ENCODE results near the gene SETD3. TPM values are rescaled to one million over a fixed set of nuclear protein-coding genes. Genes with fewer than 3 reads are reported as not detected.

Gene SETD3
- polyA plus RNA-seq, 1 donor from 2014 or later = 27.8 TPM

DNA sequence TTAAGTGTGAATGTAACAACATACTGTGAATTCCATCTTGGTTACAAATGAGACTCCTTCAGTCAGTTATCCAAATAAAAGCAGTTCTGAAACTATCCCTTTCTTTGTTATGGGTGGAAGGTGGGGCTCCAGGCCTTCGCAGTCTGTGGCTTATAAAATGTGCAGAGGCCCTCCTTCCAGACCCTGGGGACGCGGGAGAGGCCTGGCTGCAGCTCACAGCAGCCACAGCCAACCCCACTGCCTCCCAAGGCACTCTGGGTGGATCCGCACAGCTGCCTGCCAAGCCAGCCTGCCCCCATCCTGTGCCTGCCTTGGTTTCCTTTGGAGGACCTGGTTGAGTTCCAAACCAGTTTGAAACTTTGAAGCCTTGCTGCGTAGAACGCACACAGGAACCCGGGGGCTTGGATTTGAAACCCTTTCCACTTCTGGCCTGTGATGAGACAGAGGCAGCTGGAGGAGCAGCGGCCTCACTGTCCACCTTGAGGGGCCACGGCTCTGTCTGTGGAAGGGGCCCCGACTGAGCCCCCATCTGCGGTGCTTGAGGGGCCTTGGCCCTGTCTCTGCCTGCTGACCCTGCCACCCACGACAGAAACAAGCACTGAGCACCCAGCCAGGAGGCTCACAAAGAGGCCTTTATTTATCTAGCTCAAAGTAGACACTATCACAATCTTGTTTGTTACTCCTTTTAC is 30.9 kb upstream of the SETD3 start:
- Mint-ChIP-seq H3K4me3 (no peak overlapping the region), H3K27me3 (no peaks in the 10 kb centered on the region), H3K36me3 (peaks cover 3% of the 10 kb centered on the region), H3K4me1 (no peaks in the 10 kb centered on the region), H3K27ac (no peak overlapping the region), H3K9me3 (no peaks in the 10 kb centered on the region)

DNA sequence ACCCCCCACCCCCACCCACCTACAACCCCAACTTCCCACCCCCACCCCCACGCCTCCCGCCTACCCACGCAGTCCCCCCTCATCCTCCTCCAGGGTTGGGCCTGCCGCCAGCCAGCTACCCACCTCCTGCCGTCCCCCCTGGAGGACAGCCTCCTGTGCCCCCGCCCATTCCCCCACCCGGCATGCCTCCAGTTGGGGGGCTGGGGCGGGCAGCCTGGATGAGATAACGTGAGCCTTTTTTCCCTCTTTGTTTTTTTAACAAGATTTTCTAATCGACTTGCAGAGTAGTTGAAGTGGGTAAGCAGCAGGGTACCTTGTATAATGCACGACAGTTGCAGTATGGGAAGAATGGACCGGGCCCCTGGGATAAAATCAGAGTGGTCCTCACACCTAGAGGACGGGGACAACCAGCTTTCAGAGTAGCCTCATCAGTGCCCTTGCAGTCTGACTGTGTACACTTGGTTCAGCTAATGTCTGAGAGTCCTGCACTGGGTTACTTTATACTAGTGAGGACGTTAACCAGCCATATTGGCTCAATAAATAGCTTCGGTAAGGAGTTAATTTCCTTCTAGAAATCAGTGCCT is 30.0 kb upstream of the SETD3 start:
- Mint-ChIP-seq H3K27me3 (no peaks in the 10 kb centered on the region), H3K27ac (peak overlapping the region in 1 of 3 donors; percentile 53), H3K36me3 (peaks cover 3% of the 10 kb centered on the region), H3K9me3 (no peaks in the 10 kb centered on the region), H3K4me1 (no peaks in the 10 kb centered on the region), H3K4me3 (no peak overlapping the region)

DNA sequence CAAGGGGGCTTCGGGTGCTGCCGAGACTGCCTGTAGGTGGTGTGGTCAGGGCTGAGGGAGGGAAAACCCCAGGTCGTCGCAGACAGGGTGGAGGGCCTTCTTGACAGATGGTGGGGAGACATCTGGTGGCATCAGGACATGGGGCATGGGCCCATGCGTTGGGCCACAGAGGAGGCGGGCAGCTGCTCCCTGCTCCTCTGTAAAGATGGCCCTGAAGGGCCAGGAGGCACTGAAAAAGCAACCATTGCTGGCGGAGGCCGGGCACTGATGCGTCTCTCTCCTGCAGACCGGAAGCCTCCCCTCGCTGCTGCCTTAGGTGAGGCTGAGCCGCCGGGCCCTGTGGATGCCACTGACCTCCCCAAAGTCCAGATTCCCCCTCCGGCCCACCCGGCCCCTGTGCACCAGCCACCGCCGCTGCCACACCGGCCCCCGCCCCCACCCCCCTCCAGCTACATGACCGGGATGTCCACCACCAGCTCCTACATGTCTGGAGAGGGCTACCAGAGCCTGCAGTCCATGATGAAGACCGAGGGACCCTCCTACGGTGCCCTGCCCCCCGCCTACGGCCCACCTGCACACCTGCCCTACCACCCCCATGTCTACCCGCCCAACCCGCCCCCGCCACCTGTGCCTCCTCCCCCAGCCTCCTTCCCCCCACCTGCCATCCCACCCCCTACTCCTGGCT is 29.4 kb upstream of the SETD3 start:
- H3K9me3 Mint-ChIP-seq = no peaks in the 10 kb centered on the region
- no peak overlapping the region for H3K4me3 Mint-ChIP-seq
- H3K4me1 Mint-ChIP-seq = no peaks in the 10 kb centered on the region
- H3K36me3 Mint-ChIP-seq = peaks cover 3% of the 10 kb centered on the region
- no peaks in the 10 kb centered on the region for H3K27me3 Mint-ChIP-seq
- peak overlapping the region in 1 of 3 donors; percentile 23 for H3K27ac Mint-ChIP-seq

DNA sequence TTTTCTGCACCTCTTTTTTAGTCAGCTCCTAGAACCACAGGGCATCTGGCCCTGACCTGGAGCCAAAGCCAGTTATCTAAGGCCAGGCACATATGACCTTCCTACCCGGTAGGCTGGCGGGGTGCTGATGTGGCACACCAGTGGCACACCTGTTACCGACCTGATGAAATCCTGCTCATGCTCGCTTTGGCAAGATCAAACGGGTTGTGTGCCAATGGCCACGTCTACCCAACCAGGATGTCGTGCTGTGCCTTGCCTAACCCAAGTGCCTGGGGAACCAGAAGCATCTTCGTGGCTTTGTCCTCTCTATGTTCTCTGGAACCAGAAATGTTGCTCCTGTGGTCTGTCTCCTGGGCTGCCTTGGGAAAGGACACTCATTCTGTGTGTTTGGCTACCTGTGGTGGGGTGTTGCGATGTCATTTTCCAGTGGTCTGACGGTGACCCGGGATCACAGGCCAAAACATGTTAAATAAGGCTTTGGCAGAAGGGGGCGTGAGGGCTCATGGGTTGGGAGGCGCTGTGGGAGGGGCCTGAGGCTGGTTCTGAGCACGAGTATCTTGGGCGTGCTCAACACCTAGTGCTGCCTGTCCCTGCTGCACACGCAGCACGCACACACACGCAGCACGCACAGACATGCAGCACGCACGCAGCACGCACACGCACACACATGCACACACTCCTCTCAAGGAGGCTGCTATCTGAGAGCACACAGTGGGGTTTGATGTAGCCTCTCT is 28.4 kb upstream of the SETD3 start:
- Mint-ChIP-seq H3K27ac (no peak overlapping the region), H3K4me1 (no peaks in the 10 kb centered on the region), H3K9me3 (no peaks in the 10 kb centered on the region), H3K4me3 (no peak overlapping the region), H3K36me3 (peaks cover 5% of the 10 kb centered on the region), H3K27me3 (no peaks in the 10 kb centered on the region)

DNA sequence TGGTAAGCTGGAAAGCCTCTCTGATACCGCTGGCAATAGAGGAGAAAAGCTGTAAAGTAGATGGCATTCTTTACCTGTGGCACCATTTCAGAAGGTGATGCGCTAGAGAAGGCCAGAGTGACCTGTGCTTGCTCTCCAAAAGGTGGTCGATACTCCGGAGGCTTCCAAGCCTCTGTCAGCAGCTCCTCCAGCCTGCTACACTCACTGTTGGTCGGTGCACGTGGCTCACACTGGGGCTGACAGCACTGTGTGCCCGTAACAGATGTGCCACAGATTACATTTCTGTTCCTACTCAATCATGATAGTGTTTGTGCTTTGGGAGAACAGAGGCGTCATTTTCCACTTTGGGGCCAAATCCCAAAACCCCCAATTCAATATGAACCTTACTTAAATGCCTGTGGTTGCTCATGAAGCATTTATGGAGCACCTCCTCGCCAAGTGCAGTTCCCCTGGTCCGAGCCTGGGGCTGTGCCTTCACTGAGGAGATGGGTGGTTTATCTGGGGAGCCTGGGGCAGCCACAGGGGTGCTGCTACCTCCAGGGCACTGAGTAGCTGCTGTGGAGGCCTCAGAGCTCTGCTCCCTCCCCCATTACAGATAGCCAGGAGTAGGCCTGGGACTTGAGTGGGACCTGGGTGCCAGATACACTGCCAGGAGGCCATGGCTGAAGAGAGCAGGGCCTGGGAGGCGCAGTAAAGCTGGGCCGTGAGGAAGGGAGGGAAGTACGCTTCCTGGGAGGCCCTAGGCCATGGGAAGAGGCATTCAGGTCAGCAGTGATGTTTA is 27.4 kb upstream of the SETD3 start:
- Mint-ChIP-seq H3K27ac (no peak overlapping the region), H3K9me3 (no peaks in the 10 kb centered on the region), H3K4me3 (no peak overlapping the region), H3K27me3 (no peaks in the 10 kb centered on the region), H3K4me1 (no peaks in the 10 kb centered on the region), H3K36me3 (peaks cover 5% of the 10 kb centered on the region)

DNA sequence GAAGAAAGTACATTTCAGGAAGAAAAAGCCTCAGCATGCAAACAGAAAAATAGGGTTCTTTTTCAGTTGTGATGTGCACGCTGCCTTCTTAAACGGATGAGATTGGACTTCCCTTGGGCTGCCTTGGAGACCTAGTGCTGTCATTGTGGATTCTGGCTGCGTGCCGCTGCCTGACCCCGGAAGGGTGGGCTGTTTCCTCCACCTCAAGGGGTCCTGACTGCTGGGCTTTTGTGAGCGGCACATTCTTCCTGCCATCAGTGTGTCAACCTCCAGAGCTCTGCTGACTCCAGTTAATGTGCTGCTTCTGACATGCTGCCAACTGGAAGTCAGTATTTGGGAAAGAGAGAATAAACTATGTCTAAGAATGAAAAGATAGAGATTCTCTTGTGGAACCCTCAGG is 25.6 kb upstream of the SETD3 start:
- peak overlapping the region in 1 of 3 donors; percentile 8 for H3K27ac Mint-ChIP-seq
- no peaks in the 10 kb centered on the region for H3K27me3 Mint-ChIP-seq
- peak overlapping the region in 1 of 4 donors; percentile 15 for H3K4me3 Mint-ChIP-seq
- H3K4me1 Mint-ChIP-seq = no peaks in the 10 kb centered on the region
- H3K9me3 Mint-ChIP-seq = no peaks in the 10 kb centered on the region
- H3K36me3 Mint-ChIP-seq = peaks cover 5% of the 10 kb centered on the region

DNA sequence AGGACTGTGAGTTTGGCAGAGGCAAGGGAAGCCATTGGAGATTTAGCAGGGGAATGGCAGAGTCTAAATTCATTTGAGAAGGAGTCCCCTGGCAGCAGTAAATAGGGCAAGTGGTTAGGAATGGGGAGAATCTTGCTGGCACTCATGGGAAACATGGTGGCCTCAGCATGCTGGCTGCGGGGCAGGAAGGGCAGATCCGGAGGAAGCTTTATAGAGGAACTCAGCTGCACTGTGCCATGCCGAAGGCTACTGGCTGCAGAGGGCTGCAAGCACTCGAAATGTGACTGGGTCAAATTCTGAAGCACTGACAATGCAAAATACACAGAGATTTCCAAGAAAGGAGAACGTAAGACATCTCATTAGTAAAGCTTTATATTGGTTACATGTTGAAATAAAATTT is 24.4 kb upstream of the SETD3 start:
- Mint-ChIP-seq H3K27ac (peak overlapping the region; percentile 34 to 71 (median 36)), H3K4me3 (no peak overlapping the region), H3K9me3 (no peaks in the 10 kb centered on the region), H3K4me1 (no peaks in the 10 kb centered on the region), H3K36me3 (peaks cover 5% of the 10 kb centered on the region), H3K27me3 (no peaks in the 10 kb centered on the region)

DNA sequence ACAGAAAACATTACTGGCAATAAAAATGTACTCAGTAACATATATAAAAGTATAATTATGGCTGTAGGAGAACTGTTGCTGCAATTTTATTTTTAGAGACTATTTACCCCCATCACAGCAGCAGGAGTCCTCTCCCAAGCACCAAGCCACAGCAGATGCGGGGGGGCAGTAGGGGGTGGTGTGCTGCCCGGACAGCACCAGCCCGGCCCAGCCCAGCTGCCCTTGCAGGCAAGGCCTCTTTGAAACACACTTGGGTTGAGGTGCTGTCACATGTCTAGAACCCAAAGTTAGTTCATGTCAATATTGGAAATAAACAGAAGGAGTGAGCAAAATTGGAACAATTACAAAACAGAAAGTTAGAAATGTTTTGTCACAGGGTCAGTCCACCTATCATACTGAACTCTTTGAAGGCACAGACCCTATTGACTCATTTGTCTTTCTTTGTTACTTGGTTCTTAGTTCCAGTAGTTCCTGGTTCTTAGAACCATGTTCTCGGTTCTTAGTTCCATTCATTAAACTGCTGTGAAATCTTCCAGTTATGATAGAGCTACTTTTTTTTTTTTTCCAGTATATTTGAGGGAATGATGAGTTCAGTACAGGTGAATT is 23.3 kb upstream of the SETD3 start:
- no peaks in the 10 kb centered on the region for H3K27me3 Mint-ChIP-seq
- no peaks in the 10 kb centered on the region for H3K9me3 Mint-ChIP-seq
- H3K36me3 Mint-ChIP-seq = peaks cover 5% of the 10 kb centered on the region
- no peaks in the 10 kb centered on the region for H3K4me1 Mint-ChIP-seq
- no peak overlapping the region for H3K27ac Mint-ChIP-seq
- no peak overlapping the region for H3K4me3 Mint-ChIP-seq

DNA sequence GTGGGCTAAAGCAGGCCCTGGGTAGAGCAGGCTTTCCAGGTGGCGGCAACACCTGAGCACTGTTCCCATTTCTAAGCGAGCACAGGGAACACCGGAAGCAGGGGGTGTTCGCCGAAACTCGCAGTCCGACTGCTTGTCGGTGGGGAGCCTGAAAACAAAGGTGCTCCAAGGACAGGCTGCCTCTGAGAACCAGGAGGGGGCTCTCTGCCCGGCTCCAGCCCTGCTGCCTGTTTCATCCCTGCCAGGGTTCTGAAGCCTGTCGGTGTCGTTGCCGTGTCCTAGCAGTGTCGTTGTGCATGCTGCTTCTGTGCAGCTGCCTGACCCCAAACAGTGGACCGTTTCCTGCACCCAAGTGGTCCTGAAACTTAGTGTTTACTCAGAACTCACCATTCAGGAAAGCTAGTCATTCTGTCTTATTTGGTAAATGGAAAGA is 22.3 kb upstream of the SETD3 start:
- Mint-ChIP-seq H3K27me3 (no peaks in the 10 kb centered on the region), H3K36me3 (peaks cover 5% of the 10 kb centered on the region), H3K9me3 (no peaks in the 10 kb centered on the region), H3K4me3 (no peak overlapping the region), H3K27ac (no peak overlapping the region), H3K4me1 (no peaks in the 10 kb centered on the region)

DNA sequence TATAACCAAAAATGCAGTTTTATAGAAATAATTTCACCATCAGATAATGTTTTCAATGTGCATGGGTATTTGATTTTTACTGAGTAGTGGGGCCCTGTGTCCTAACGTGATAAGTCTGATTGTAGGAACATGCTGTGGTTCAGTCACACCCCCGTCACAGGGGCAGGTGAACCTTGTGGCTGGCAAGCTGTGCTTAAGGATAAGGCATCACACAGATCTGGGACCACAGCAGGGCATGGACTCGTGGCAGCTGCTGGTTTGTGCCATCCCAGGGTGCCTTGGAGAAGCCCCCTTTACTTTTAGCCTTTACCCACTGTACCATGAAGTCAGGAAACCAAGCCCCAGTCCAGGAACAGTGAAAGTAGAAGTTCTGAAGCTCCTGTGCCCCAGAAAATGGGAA is 17.2 kb upstream of the SETD3 start:
- no peak overlapping the region for H3K27ac Mint-ChIP-seq
- H3K36me3 Mint-ChIP-seq = peaks cover 2% of the 10 kb centered on the region
- H3K4me1 Mint-ChIP-seq = peaks cover 0 to 1% (median 0%) of the 10 kb centered on the region in 3 donors

DNA sequence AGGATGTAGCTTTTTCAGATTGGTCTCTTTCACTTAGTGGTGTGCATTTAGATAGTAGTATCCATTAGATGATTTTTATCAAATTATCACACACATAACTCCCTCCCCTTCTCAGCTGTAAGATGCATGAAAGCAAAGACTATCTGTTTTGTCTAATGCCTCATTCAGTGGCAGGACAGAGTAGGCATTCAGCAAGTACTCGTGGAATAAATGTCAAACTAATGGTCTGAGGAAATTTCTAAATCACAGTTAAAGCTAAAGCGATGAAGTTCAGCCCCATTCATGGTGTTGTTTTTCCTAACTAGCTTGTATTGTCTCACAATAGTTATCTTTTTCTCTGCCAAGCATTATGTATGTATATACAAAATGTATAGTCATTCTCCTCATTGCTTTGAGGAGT is 16.7 kb upstream of the SETD3 start:
- Mint-ChIP-seq H3K27ac (no peak overlapping the region), H3K4me1 (peaks cover 0 to 4% (median 0%) of the 10 kb centered on the region in 3 donors), H3K27me3 (no peaks in the 10 kb centered on the region), H3K4me3 (no peak overlapping the region), H3K36me3 (peaks cover 2% of the 10 kb centered on the region), H3K9me3 (no peaks in the 10 kb centered on the region)

More for the DNA sequence above, 17.2 kb upstream of the SETD3 start:
- Mint-ChIP-seq H3K27me3 (no peaks in the 10 kb centered on the region), H3K4me3 (no peak overlapping the region), H3K9me3 (no peaks in the 10 kb centered on the region)

DNA sequence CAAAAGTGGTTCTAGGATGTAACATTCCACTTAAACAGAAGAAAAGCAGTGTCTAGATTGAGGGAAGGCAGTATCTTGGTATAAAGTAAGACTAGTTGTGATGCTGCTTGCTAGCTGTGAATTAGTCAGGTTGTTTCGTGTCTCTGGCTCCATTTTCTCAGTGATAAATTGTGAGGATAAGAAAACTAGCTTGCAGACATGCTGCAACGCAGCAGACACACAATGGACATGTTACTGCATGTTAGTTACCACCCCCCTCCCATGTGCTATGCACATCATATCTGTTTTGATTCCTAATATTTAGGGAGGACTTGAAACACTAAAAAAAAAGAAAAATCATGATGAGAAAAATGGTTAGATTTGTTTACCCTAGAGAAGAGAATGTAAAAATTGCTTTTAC is 3.4 kb upstream of the SETD3 start:
- Mint-ChIP-seq H3K27ac (peak overlapping the region in 1 of 3 donors; percentile 8), H3K4me1 (peaks cover 36 to 54% (median 53%) of the 10 kb centered on the region in 3 donors), H3K4me3 (peak overlapping the region in 1 of 4 donors; percentile 96), H3K9me3 (no peaks in the 10 kb centered on the region), H3K36me3 (no peaks in the 10 kb centered on the region), H3K27me3 (no peaks in the 10 kb centered on the region)

DNA sequence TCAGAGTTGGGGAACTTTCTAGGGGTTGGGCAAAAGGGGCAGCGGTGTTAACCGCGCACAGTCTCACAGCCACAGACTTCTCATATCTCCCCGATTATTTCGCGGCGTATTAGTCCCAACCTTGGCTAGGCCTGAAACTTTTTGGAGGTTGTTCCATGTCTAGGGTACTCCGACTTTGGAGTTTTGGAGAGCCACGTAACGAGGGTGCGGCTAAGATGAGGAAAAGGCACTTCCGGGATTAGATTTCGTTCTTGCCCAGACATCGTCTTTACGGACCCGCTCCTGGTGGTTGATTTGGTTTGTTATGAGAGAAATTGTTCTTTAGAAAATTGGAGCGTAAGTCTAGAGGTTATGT is 1.1 kb upstream of the SETD3 start:
- Mint-ChIP-seq H3K27ac (peak overlapping the region; percentile 96 to 98 (median 96)), H3K4me3 (peak overlapping the region; percentile 96 to 100 (median 98)), H3K4me1 (peaks cover 37 to 55% (median 55%) of the 10 kb centered on the region in 3 donors), H3K36me3 (no peaks in the 10 kb centered on the region), H3K9me3 (no peaks in the 10 kb centered on the region), H3K27me3 (no peaks in the 10 kb centered on the region)
